T-helper 17 cell (primary cell): ENCODE results near the gene RPL14. TPM values are rescaled to one million over a fixed set of nuclear protein-coding genes. Genes with fewer than 3 reads are reported as not detected.

Source experiments
- ATAC-seq: fragments of 150-1000 bp; cut with Tn5 transposase; 2 replicates; pipeline ENCODE4 v1.10.0; 2021; ENCODE audit warnings: mild to moderate bottlenecking, moderate library complexity
- DNase-seq, 3 donors: peaks; one replicate each; pipeline versions ENCODE4 v3.0.0 to v3.0.0-alpha.2; 2020 to 2021
- H3K9me3 ChIP-seq: one replicate; pipeline ENCODE4 v1.7.0; 2013; ENCODE audit warnings: low read length, mild to moderate bottlenecking; ENCODE audit not compliant: control insufficient read depth, poor library complexity, severe bottlenecking
- H3K27ac Mint-ChIP-seq: one replicate; pipeline ENCODE4 v1.8.0; 2022; ENCODE audit warnings: mild to moderate bottlenecking, moderate library complexity, mixed read lengths
- H3K27me3 Mint-ChIP-seq: one replicate; pipeline ENCODE4 v1.8.0; 2022; ENCODE audit warnings: mixed read lengths
- H3K36me3 Mint-ChIP-seq: one replicate; pipeline ENCODE4 v1.8.0; 2022; ENCODE audit warnings: low read depth, mixed read lengths
- H3K4me1 Mint-ChIP-seq: one replicate; pipeline ENCODE4 v1.8.0; 2022; ENCODE audit warnings: mild to moderate bottlenecking, mixed read lengths
- H3K4me3 Mint-ChIP-seq: one replicate; pipeline ENCODE4 v1.8.0; 2022; ENCODE audit warnings: mild to moderate bottlenecking, moderate library complexity, mixed read lengths
- total RNA-seq, 4 donors: library from RNA in 2 of 4; stranded (reverse) in 2 of 4; gene quantifications; one replicate each; pipeline ENCODE4 v1.2.3 and lab custom pipeline; 2022 to 2026

Gene RPL14
- total RNA-seq, 2 donors from 2014 or later = 2,732 to 3,433 TPM

DNA sequence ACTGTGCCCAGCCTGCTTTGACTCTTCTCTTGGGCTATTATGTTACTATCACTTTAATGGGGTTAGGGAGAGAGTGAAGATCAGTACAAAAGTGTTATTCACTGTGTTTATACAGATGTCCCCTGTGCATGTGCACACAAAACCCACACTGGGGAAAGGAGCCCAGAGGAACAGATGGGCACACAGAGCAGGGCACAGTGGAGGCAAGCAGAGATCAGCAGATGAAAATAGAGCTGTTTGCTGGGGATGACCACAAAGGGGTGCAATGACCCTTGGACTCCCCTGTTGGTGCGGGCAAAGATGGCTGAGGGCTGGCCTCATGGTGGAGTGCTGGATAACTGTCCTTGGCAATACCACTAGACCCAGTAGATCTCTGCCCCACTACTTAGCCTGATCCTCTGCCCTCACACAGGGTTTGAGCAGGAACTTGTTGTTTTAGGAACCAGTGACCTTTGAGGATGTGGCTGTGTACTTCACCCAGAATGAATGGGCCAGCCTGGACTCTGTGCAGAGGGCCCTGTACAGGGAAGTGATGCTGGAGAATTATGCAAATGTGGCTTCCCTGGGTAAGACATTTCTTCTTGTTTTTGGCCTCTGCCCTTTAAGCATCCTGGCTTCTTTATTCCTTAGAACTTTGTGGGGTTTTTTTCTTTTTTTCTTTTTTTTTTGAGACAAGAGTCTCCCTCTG, 54.0 kb downstream of the RPL14 start:
- no peak overlapping the region for H3K4me3 Mint-ChIP-seq

DNA sequence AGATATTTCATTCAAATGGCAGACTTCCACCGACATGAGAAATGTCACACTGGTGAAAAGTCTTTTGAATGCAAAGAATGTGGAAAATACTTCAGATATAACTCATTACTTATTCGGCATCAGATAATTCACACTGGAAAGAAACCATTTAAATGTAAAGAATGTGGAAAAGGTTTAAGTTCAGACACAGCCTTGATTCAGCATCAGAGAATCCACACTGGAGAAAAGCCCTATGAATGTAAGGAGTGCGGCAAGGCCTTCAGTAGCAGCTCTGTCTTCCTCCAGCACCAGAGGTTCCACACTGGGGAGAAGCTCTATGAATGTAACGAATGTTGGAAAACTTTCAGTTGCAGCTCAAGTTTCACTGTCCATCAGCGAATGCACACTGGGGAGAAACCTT, 59.1 kb downstream of the RPL14 start:
- no peaks in the 10 kb centered on the region for H3K9me3 ChIP-seq
- Mint-ChIP-seq H3K27me3 (no peaks in the 10 kb centered on the region), H3K4me1 (peaks cover 2% of the 10 kb centered on the region), H3K27ac (no peak overlapping the region), H3K4me3 (no peak overlapping the region), H3K36me3 (peaks cover 3% of the 10 kb centered on the region)
- DNase-seq (no peak), ATAC-seq (no peak)

More for the DNA sequence above, 54.0 kb downstream of the RPL14 start:
- ATAC-seq (no peak), DNase-seq (no peak)
- Mint-ChIP-seq H3K27me3 (no peaks in the 10 kb centered on the region), H3K27ac (no peak overlapping the region), H3K36me3 (peaks cover 11% of the 10 kb centered on the region), H3K4me1 (peaks cover 14% of the 10 kb centered on the region)
- no peaks in the 10 kb centered on the region for H3K9me3 ChIP-seq

DNA sequence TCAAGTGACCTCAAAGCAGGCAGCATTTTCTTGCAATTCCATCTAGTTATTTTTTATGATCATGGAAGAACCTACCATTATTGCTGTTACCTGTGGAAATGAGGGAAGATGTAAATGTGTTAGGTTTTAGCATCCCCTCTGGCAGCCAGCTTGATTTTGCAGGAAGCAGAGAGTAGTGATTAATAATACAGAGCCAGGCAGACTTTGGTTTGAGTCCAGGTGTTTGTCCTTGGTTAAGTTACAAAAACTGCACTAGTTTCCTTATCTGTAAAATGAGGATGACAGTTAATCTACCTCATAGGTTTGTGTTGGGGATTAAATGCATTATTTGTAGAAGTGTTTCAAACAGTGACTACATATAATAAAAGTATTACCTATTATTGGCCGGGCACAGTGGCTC, 60.9 kb downstream of the RPL14 start:
- no peak overlapping the region for H3K27ac Mint-ChIP-seq
- H3K4me3 Mint-ChIP-seq = no peak overlapping the region
- H3K27me3 Mint-ChIP-seq = no peaks in the 10 kb centered on the region
- no peak for ATAC-seq
- H3K9me3 ChIP-seq = no peaks in the 10 kb centered on the region
- no peak for DNase-seq
- H3K4me1 Mint-ChIP-seq = peaks cover 4% of the 10 kb centered on the region
- H3K36me3 Mint-ChIP-seq = peaks cover 3% of the 10 kb centered on the region

Other genes with a start within 250 kb of the RPL14 start
- gene EIF1B, start 147.6 kb upstream of the RPL14 start, total RNA-seq = 10 to 100 TPM; 55.4 to 62.1 TPM
- gene ENTPD3, start 70.2 kb upstream of the RPL14 start, total RNA-seq = not detected
- gene ZNF619, start 19.8 kb downstream of the RPL14 start, total RNA-seq = 1 to 10 TPM; 5.0 to 8.4 TPM
- gene ZNF620, start 48.7 kb downstream of the RPL14 start, total RNA-seq = 1 to 10 TPM in 1 of 2 donors, under 1 TPM in 1; 0.94 to 2.5 TPM
- 10 to 100 TPM; 16.6 to 17.1 TPM for gene ZNF621, start 67.6 kb downstream of the RPL14 start, total RNA-seq